ENCODE results near the gene LCNL1.

- TF ChIP-seq CTCF (IDR thresholded peaks at IDR 0.05) (no peak), ZFX (IDR thresholded peaks at IDR 0.05; ENCODE audit: borderline replicate concordance) (no peak)
Observed at GRCh38 chr9:137012694-137013570, 30.1 kb downstream of the LCNL1 start.
